ENCODE data around the gene STOML2. TPM values are rescaled to one million over a fixed set of nuclear protein-coding genes. Genes with fewer than 3 reads are reported as not detected.

Gene STOML2
- total and polyA plus RNA-seq, 9 of the 15 experiments (the other 6 are each of a cell fraction or from before 2014, with no cell fraction given): 110 to 220 (median 174) TPM

GRCh38 chr9:35102769-35103659, at the start of gene STOML2 (continued):
- TF ChIP-seq SNIP1 (IDR thresholded peaks at IDR 0.05; ENCODE audit: low read depth) (peak; percentile 78), E2F3 (CRISPR knock-in tag; IDR thresholded peaks at IDR 0.05) (no peak), NR2C1 (IDR thresholded peaks at IDR 0.05) (peak; percentile 97), NR2C1 (tag; IDR thresholded peaks at IDR 0.05) (peak; percentile 97), ZNF592 (IDR thresholded peaks at IDR 0.05) (0 out of 2 replicates have a peak, but pooled peaks have one; percentile 36), HCFC1 (IDR thresholded peaks at IDR 0.05; ENCODE audit: low read depth, low read length) (peak; percentile 84)
